Measurements from ENCODE around the gene SLC39A6. TPM values are rescaled to one million over a fixed set of nuclear protein-coding genes. Genes with fewer than 3 reads are reported as not detected.
"Not testable (repeated sequence)": the region's sequence is repeated elsewhere in the genome, so short reads cannot be mapped to it uniquely, and the experiment has no call there.

SLC39A6 gene
- total RNA-seq, 1 experiment from 2014 or later, result 70.5 TPM

GRCh38 chr18:36066001-36066400 lies 63.1 kb downstream of the SLC39A6 start (continued):
- TF ChIP-seq REST (IDR thresholded peaks at IDR 0.05; ENCODE audit: low read depth), result no peak
- no peak for TF ChIP-seq FOSL1 (IDR thresholded peaks at IDR 0.05; ENCODE audit: low read depth)
- TF ChIP-seq YY1 (IDR thresholded peaks at IDR 0.05; ENCODE audit: extremely low read depth, insufficient replicate concordance, low read depth, low read length), result no peak
- no peak for TF ChIP-seq MAX (IDR thresholded peaks at IDR 0.05)
- TF ChIP-seq CTCF (IDR thresholded peaks at IDR 0.05 in 2 of 3, conservative IDR thresholded peaks at IDR 0.05 in 1 of 3; ENCODE audit: borderline replicate concordance in 1 of 3, insufficient read depth in 1 of 3, low read depth in 2 of 3, low read length in 2 of 3), result no peak

- CTCF ChIA-PET, result not testable (repeated sequence)
These were observed 64.4 kb downstream of the SLC39A6 start for GRCh38 chr18:36064809-36065079.

More at GRCh38 chr18:36064809-36065079, 64.4 kb downstream of the SLC39A6 start:
- H2AFZ ChIP-seq (ENCODE audit: low read depth, low read length, poor library complexity, severe bottlenecking); H3K9me2 ChIP-seq (ENCODE audit: insufficient read depth); RAD21 ChIA-PET (ENCODE audit: low non-redundant PET in 1 of 2, low total read pairs in 2 of 2, uncharacterized antibody in 2 of 2, unreplicated experiment in 2 of 2); intact Hi-C loops (cut with micrococcal nuclease); H3K4me2 ChIP-seq (ENCODE audit: low read length); H3K4me1 ChIP-seq (ENCODE audit: control insufficient read depth in 1 of 2, insufficient read depth in 2 of 2, low read length in 2 of 2); H3K9ac ChIP-seq (ENCODE audit: low read length); POLR2A ChIA-PET; H4K20me1 ChIP-seq (ENCODE audit: insufficient read depth); H3K27ac ChIP-seq (ENCODE audit: low read depth, low read length); DNase-seq (ENCODE audit: low read depth, low spot score); H3K9me3 ChIP-seq (ENCODE audit: control insufficient read depth in 1 of 2, insufficient read depth in 1 of 2, low read depth in 1 of 2, low read length in 2 of 2); H3K4me3 ChIP-seq (replicated peaks in 1 of 2; ENCODE audit: low read depth in 1 of 2, low read length in 2 of 2); H3K36me3 ChIP-seq (ENCODE audit: control insufficient read depth in 1 of 2, insufficient read depth in 2 of 2, low read length in 2 of 2); ATAC-seq; H3K27me3 ChIP-seq (ENCODE audit: insufficient read depth, low read length); BruUV-seq (replicated peaks): not testable (repeated sequence)
- H3K79me2 ChIP-seq (ENCODE audit: insufficient read depth, low read length), result peaks cover 75% of the 10 kb centered on the region

Measured in HCT116 (cell line).